Adrenal gland (tissue), 5 donors: Measurements from ENCODE around the gene WIPF1.

Experiments used
- CTCF ChIP-seq, 6 experiments: fragments of 450-650 bp in 4 of 6; fragments of 200-600 bp in 2 of 6; sonication (generic) in 1 of 6; IDR thresholded peaks; 1 replicate in 5 of 6; 2 replicates in 1 of 6; pipeline versions ENCODE4 v1.5.1 to v1.8.0; 2016 to 2021; ENCODE audit warnings: antibody characterized with exemption in 6 of 6, mild to moderate bottlenecking in 2 of 6, moderate library complexity in 1 of 6
- POLR2A ChIP-seq, 2 donors: fragments of 450-650 bp; IDR thresholded peaks; one replicate each; pipeline ENCODE4 v1.6.1; 2017; ENCODE audit warnings: antibody characterized with exemption in 2 of 2, mild to moderate bottlenecking in 2 of 2, moderate library complexity in 1 of 2
- donor health status: DM: no; HTN: no; CAD: no.

GRCh38 chr2:174630107-174630506 is 32.5 kb upstream of the WIPF1 start:
- TF ChIP-seq CTCF (IDR thresholded peaks at IDR 0.05) = no peak
- TF ChIP-seq POLR2A (IDR thresholded peaks at IDR 0.05) = no peak
